Measurements from ENCODE around the gene CHSY1.
"Not testable (repeated sequence)": the region's sequence is repeated elsewhere in the genome, so short reads cannot be mapped to it uniquely, and the experiment has no call there.

The CHSY1 gene

DNA sequence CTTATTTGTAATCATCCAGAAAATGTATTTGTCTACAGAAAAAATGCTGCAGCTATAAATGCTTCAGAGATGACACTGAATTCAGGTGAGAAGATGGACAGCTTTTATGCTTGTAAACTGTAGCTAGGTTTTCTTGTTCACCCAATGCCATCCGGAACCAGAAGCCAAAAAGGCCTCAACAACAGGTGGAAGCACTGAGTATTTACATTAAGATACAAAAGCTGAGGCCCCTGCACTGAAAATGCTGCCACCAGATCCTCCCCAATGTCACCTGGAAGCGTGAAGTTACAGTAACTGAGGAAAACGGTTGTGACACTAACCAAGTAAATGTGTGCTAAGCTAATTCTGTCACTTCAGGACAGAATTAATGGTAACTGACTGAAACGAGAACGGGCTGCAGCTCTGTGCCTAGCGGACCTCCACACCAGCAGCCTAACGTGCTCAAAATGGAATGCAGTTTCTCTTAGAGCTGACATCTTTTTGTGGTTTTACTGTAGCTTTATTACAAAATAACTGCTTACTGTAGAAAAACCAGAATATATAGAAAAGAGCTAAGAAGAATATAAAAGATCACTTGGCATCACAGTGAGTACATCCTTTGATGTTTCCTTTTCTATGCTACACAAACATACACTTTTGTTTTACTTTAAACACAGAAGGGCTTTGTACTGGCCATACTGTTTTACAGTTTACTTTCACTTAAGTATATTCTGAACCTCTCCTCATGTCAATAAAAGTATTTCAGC, 7.6 kb downstream of the CHSY1 start:
- DNase-seq, result no peak

- DNase-seq, result no peak
Observed at GRCh38 chr15:101243420-101243819, 8.4 kb downstream of the CHSY1 start.

- DNase-seq, result no peak
Observed at GRCh38 chr15:101242999-101243336, 8.9 kb downstream of the CHSY1 start.

- DNase-seq, result peak; percentile 79
Observed at GRCh38 chr15:101242160-101242998, 9.5 kb downstream of the CHSY1 start.

DNA sequence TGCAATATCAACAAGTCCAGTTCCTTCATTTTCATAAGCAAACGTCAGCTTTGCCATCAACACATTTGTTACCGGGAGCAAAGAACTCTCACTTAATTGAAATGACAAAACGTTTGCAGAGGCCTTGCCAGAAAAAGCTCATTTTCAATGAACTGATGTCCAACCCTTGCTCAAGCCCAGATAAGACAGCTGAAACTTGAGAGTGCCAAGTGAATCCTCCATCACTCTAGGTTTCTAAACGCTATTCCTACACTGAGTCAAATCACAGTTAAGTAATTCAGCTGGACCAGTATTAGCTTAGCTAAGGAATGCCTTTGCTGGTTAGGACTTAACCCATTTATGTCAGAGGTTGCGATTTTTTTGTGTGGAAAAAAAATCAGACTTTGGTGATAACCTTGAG, 11.5 kb downstream of the CHSY1 start:
- no peak for DNase-seq

- DNase-seq, result no peak
Observed at GRCh38 chr15:101239724-101240136, 12.1 kb downstream of the CHSY1 start.

GRCh38 chr15:101237251-101237650, 14.6 kb downstream of the CHSY1 start:
- no peak for DNase-seq

- no peak for DNase-seq
Observed at GRCh38 chr15:101233651-101234280, 18.1 kb downstream of the CHSY1 start.

- DNase-seq, result no peak
Observed at GRCh38 chr15:101232677-101233076, 19.2 kb downstream of the CHSY1 start.

- DNase-seq, result no peak
Observed at GRCh38 chr15:101228313-101228712, 23.5 kb downstream of the CHSY1 start.

GRCh38 chr15:101225658-101226057, 26.2 kb downstream of the CHSY1 start:
- no peak for DNase-seq

DNA sequence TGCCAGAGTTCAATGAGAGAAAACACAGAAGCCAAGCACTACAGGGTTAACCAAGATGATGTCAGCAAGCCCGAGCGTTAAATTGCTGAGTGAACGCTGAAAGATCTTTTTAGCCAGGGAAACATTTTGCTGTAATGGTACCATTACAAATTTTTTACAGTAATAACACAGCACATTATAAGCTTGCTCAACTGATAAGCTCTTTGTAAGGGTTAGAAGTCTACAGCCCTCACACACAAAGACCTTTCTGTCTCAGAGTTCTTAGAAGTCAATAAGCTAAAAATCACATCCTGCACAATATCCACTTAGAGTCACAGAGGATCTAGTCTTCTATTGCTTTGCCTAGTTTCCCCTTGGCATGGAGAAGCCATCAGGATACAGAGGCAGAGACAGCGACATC, 29.9 kb downstream of the CHSY1 start:
- DNase-seq, result no peak

GRCh38 chr15:101220060-101220459, 31.8 kb downstream of the CHSY1 start:
- DNase-seq, result no peak

- DNase-seq, result no peak
Observed at GRCh38 chr15:101219441-101219840, 32.4 kb downstream of the CHSY1 start.

- no peak for DNase-seq
Observed at GRCh38 chr15:101217446-101217845, 34.4 kb downstream of the CHSY1 start.

DNA sequence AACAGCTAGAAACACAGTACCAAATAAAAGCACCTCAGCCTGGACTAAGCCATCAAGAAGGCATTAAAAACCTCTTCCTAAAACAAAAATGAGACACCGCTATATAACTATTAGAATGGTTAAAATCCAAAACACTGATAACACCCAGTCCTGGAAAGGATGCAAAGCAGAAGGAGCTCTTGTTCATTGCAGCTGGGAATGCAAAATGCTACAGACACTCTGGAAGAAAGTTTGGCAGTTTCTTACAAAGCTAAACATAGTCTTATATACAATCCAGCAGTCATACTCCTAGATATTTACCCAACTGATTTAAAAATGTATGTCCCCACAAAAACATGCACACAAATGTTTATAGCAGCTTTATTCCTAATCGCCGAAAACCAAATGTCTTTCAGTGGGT, 35.7 kb downstream of the CHSY1 start:
- no peak for DNase-seq

- DNase-seq, result no peak
Observed at GRCh38 chr15:101215681-101216080, 36.2 kb downstream of the CHSY1 start.

- DNase-seq, result not testable (repeated sequence)
Observed at GRCh38 chr15:101214435-101215097, 37.3 kb downstream of the CHSY1 start.

- DNase-seq, result no peak
Observed at GRCh38 chr15:101213570-101213969, 38.3 kb downstream of the CHSY1 start.

DNA sequence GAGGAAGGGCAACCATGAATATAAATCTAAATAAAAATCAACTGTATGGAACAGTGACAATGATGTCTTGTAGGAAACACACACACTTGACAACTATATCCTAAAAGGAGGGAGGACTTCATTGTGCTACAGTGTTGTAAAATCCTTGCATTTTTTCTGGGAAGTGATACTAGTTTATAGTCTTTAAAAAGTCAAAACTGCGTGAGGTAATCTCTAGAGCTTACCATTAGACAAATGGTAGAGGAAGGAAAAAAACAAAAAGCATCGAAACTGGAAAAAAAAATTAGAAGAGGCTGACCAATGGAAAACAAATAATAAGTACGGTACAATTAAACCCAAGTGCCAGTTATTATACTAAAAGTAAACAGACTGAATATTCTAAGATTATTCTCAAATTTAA, 38.7 kb downstream of the CHSY1 start:
- no peak for DNase-seq

DNA sequence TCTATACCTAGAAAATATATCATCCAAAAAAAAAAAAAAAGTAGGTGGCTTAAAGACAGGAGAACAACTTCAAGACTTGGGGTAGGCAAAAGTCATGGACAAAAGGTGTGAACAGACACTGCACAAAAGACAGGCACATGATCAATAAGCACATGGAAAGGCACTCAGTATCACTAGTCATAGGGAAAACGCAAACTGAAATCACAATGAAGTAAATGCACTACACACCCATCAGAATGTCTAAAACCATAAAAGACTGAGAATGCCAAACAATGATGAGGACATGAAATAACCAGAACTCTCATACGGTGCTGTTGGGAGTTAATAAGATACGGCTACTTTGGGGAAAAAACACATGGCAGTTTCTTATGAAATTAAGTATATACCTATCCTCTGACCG, 40.0 kb downstream of the CHSY1 start:
- no peak for DNase-seq

GRCh38 chr15:101210466-101210865, 41.4 kb downstream of the CHSY1 start:
- no peak for DNase-seq

GRCh38 chr15:101210058-101210457, 41.8 kb downstream of the CHSY1 start:
- no peak for DNase-seq

Measured in activated effector memory CD4-positive, alpha-beta T cell treated with anti-CD3 and anti-CD28 coated beads, Interleukin-2, amount 50 U/mL, for 16 hours (primary cell).